HepG2 (cell line): Measurements from ENCODE around the gene SNRNP48. TPM values are rescaled to one million over a fixed set of nuclear protein-coding genes. Genes with fewer than 3 reads are reported as not detected.

ENCODE experiments used
- BATF2 ChIP-seq: sonication (generic); formaldehyde crosslinking; IDR thresholded peaks from 2 replicates; pipeline ENCODE4 v1.8.0; 2022; ENCODE audit warnings: mild to moderate bottlenecking, missing genetic modification reagents, moderate library complexity
- CENPBD1 ChIP-seq: sonication (generic); formaldehyde crosslinking; IDR thresholded peaks from 2 replicates; pipeline ENCODE4 v1.8.0; 2022; ENCODE audit warnings: missing genetic modification reagents, low read depth, mild to moderate bottlenecking, borderline replicate concordance
- FOXO4 ChIP-seq: sonication (generic); formaldehyde crosslinking; conservative IDR thresholded peaks from 2 replicates; pipeline ENCODE4 v1.8.1; 2023; ENCODE audit warnings: missing genetic modification reagents
- GABPA ChIP-seq, 2 experiments: IDR thresholded peaks; 2 replicates each; pipeline ENCODE4 v1.6.1; 2011 to 2016; ENCODE audit warnings: low read depth in 2 of 2, low read length in 1 of 2, missing biosample characterization in 1 of 2, missing genetic modification characterization in 1 of 2
- RARA ChIP-seq: IDR thresholded peaks from 2 replicates; pipeline ENCODE4 v1.6.1; 2016; ENCODE audit warnings: missing genetic modification reagents, missing compliant biosample characterization
- REL ChIP-seq: sonication (generic); formaldehyde crosslinking; conservative IDR thresholded peaks from 2 replicates; pipeline ENCODE4 v1.8.0; 2022; ENCODE audit warnings: mild to moderate bottlenecking, missing genetic modification reagents, moderate library complexity
- TBX2 ChIP-seq: sonication (generic); formaldehyde crosslinking; IDR thresholded peaks from 2 replicates; pipeline ENCODE4 v1.5.0; 2020; ENCODE audit warnings: missing genetic modification reagents, mild to moderate bottlenecking, borderline replicate concordance
- ZNF34 ChIP-seq: sonication (generic); formaldehyde crosslinking; IDR thresholded peaks from 2 replicates; pipeline ENCODE4 v1.4.0; 2020; ENCODE audit warnings: mild to moderate bottlenecking, missing genetic modification reagents, borderline replicate concordance
- ZNF431 ChIP-seq: sonication (generic); formaldehyde crosslinking; IDR thresholded peaks from 2 replicates; pipeline ENCODE4 v1.9.0; 2022; ENCODE audit warnings: missing genetic modification reagents, low read depth, mild to moderate bottlenecking, borderline replicate concordance
- ZNF609 ChIP-seq: sonication (generic); formaldehyde crosslinking; IDR thresholded peaks from 2 replicates; pipeline ENCODE4 v1.4.0; 2020; ENCODE audit warnings: mild to moderate bottlenecking, missing genetic modification reagents, borderline replicate concordance
- ZNF724P ChIP-seq: sonication (generic); formaldehyde crosslinking; IDR thresholded peaks from 2 replicates; pipeline ENCODE4 v1.8.0; 2022; ENCODE audit warnings: missing genetic modification reagents, borderline replicate concordance
- ZNF878 ChIP-seq: sonication (generic); formaldehyde crosslinking; IDR thresholded peaks from 2 replicates; pipeline ENCODE4 v1.8.1; 2023; ENCODE audit warnings: mild to moderate bottlenecking, missing genetic modification reagents, moderate library complexity
- ZSCAN20 ChIP-seq: sonication (generic); formaldehyde crosslinking; IDR thresholded peaks from 2 replicates; pipeline ENCODE4 v1.4.0; 2020; ENCODE audit warnings: missing genetic modification reagents, mild to moderate bottlenecking, borderline replicate concordance
- polyA plus RNA-seq, 8 experiments: library from polyadenylated mRNA; depleted of rRNA in 3 of 8; stranded (reverse) in 7 of 8; unstranded in 1 of 8; fragments of >200 nt; fragmentation: Illumina TruSeq in 4 of 8; extraction: Trizol in 4 of 8; gene quantifications; 2 replicates each; pipeline versions ENCODE4 v1.2.1 to v1.2.3, GENCODE V29; 2011 to 2016; ENCODE audit warnings: low read depth in 4 of 8, missing spikeins in 1 of 8, mixed read lengths in 1 of 8; ENCODE audit not compliant: insufficient read depth in 1 of 8
- total RNA-seq, 5 experiments: library from RNA; depleted of rRNA; stranded (reverse); fragments of >200 nt; fragmentation: Illumina TruSeq; extraction: Trizol; gene quantifications; 2 replicates each; pipeline ENCODE4 v1.2.3, GENCODE V29; 2016; ENCODE audit warnings: low read depth in 1 of 5
- TF ChIP-seq, protein P1 (sequence below): sonication (generic); formaldehyde crosslinking; IDR thresholded peaks from 2 replicates; pipeline ENCODE4 v1.5.1; 2020; ENCODE audit warnings: mild to moderate bottlenecking, missing genetic modification reagents, moderate library complexity

SNRNP48 gene
- total and polyA plus RNA-seq, 2 of the 13 experiments (the other 11 are each of a cell fraction or from before 2014, with no cell fraction given), result 17.5 to 47.5 TPM

GRCh38 chr6:7561153-7561964, 28.6 kb upstream of the SNRNP48 start (continued):
- TF ChIP-seq, protein P1, sequence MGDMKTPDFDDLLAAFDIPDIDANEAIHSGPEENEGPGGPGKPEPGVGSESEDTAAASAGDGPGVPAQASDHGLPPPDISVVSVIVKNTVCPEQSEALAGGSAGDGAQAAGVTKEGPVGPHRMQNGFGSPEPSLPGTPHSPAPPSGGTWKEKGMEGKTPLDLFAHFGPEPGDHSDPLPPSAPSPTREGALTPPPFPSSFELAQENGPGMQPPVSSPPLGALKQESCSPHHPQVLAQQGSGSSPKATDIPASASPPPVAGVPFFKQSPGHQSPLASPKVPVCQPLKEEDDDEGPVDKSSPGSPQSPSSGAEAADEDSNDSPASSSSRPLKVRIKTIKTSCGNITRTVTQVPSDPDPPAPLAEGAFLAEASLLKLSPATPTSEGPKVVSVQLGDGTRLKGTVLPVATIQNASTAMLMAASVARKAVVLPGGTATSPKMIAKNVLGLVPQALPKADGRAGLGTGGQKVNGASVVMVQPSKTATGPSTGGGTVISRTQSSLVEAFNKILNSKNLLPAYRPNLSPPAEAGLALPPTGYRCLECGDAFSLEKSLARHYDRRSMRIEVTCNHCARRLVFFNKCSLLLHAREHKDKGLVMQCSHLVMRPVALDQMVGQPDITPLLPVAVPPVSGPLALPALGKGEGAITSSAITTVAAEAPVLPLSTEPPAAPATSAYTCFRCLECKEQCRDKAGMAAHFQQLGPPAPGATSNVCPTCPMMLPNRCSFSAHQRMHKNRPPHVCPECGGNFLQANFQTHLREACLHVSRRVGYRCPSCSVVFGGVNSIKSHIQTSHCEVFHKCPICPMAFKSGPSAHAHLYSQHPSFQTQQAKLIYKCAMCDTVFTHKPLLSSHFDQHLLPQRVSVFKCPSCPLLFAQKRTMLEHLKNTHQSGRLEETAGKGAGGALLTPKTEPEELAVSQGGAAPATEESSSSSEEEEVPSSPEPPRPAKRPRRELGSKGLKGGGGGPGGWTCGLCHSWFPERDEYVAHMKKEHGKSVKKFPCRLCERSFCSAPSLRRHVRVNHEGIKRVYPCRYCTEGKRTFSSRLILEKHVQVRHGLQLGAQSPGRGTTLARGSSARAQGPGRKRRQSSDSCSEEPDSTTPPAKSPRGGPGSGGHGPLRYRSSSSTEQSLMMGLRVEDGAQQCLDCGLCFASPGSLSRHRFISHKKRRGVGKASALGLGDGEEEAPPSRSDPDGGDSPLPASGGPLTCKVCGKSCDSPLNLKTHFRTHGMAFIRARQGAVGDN (CRISPR knock-in tag), result peak; percentile 94
- TF ChIP-seq FOXO4, result 0 out of 2 replicates have a peak, but pooled peaks have one; percentile 73
- 0 out of 2 replicates have a peak, but pooled peaks have one; percentile 54 for TF ChIP-seq REL (CRISPR knock-in tag)
- no peak for TF ChIP-seq GABPA (IDR thresholded peaks at IDR 0.05; ENCODE audit: low read depth, low read length)
- no peak for TF ChIP-seq GABPA (CRISPR knock-in tag; IDR thresholded peaks at IDR 0.05; ENCODE audit: low read depth)
- peak; percentile 96 for TF ChIP-seq ZNF609
- TF ChIP-seq TBX2 (CRISPR knock-in tag), result peak; percentile 100
- peak; percentile 93; the same call in 1 of the 2 replicates for TF ChIP-seq ZNF431 (CRISPR knock-in tag)
- peak; percentile 91; the same call in 1 of the 2 replicates for TF ChIP-seq ZNF724P
- peak; percentile 91; the same call in 1 of the 2 replicates for TF ChIP-seq ZNF34
- peak; percentile 97 for TF ChIP-seq ZNF878
- no peak for TF ChIP-seq CENPBD1 (CRISPR knock-in tag)
- peak; percentile 94 for TF ChIP-seq RARA (CRISPR knock-in tag)
- peak; percentile 37; the same call in 1 of the 2 replicates for TF ChIP-seq ZSCAN20 (CRISPR knock-in tag)
- peak; percentile 69; the same call in 1 of the 2 replicates for TF ChIP-seq BATF2 (CRISPR knock-in tag)
